ENCODE results near the gene LNPK. TPM values are rescaled to one million over a fixed set of nuclear protein-coding genes. Genes with fewer than 3 reads are reported as not detected.

LNPK gene
- total RNA-seq, 1 experiment from 2014 or later, result 10.3 TPM

- ChIA-PET CTCF (no interaction called here), POLR2A (no interaction called here)
- ATAC-seq, result no peak
- 0 out of 2 replicates have a peak overlapping the region, but pooled peaks have one; percentile 10 for H3K4me3 Mint-ChIP-seq
- H3K36me3 Mint-ChIP-seq, result no peaks in the 10 kb centered on the region
- DNase-seq (ENCODE audit: low spot score), result no peak
- TF ChIP-seq MXD4 (CRISPR knock-in tag; IDR thresholded peaks at IDR 0.05; ENCODE audit: borderline replicate concordance), result no peak
- no peak for TF ChIP-seq ZNF317 (CRISPR knock-in tag; IDR thresholded peaks at IDR 0.05; ENCODE audit: borderline replicate concordance, low read depth)
- no peak for TF ChIP-seq NR1H2 (CRISPR knock-in tag; IDR thresholded peaks at IDR 0.05)
- no peak for TF ChIP-seq CBFB (CRISPR knock-in tag; IDR thresholded peaks at IDR 0.05; ENCODE audit: low read depth)
- no peak for TF ChIP-seq E2F4 (CRISPR knock-in tag; IDR thresholded peaks at IDR 0.05; ENCODE audit: borderline replicate concordance, low read depth)
- TF ChIP-seq ZNF263 (CRISPR knock-in tag; IDR thresholded peaks at IDR 0.05; ENCODE audit: low read depth), result no peak
- no peak for TF ChIP-seq CTCF (IDR thresholded peaks at IDR 0.05)
- no peak for TF ChIP-seq RORB (CRISPR knock-in tag; IDR thresholded peaks at IDR 0.05)
- no peak for TF ChIP-seq PRRX2 (CRISPR knock-in tag; IDR thresholded peaks at IDR 0.05)
- TF ChIP-seq FOXJ3 (CRISPR knock-in tag; IDR thresholded peaks at IDR 0.05; ENCODE audit: borderline replicate concordance), result no peak
- no peak for TF ChIP-seq ATF2 (CRISPR knock-in tag; IDR thresholded peaks at IDR 0.05; ENCODE audit: borderline replicate concordance, low read depth)
- TF ChIP-seq IRF2 (CRISPR knock-in tag; IDR thresholded peaks at IDR 0.05; ENCODE audit: borderline replicate concordance, low read depth), result no peak
- no peak for TF ChIP-seq ZNF416 (CRISPR knock-in tag; IDR thresholded peaks at IDR 0.05)
- TF ChIP-seq ERG (CRISPR knock-in tag; IDR thresholded peaks at IDR 0.05), result no peak
- no peak for TF ChIP-seq TEAD1 (CRISPR knock-in tag; IDR thresholded peaks at IDR 0.05)
- TF ChIP-seq FOXP4 (CRISPR knock-in tag; IDR thresholded peaks at IDR 0.05), result no peak
- TF ChIP-seq OVOL2 (CRISPR knock-in tag; IDR thresholded peaks at IDR 0.05; ENCODE audit: borderline replicate concordance), result no peak
- TF ChIP-seq GTF2I (CRISPR knock-in tag; conservative IDR thresholded peaks at IDR 0.05), result no peak
- no peak for TF ChIP-seq TP53 (CRISPR knock-in tag; IDR thresholded peaks at IDR 0.05)
- peaks cover 14% of the 10 kb centered on the region for H3K4me1 Mint-ChIP-seq
- H3K9me3 Mint-ChIP-seq, result no peaks in the 10 kb centered on the region
- H3K27me3 Mint-ChIP-seq (ENCODE audit: low read depth), result peaks cover 21% of the 10 kb centered on the region
- no peak overlapping the region for H3K27ac Mint-ChIP-seq
These were observed 1.9 kb upstream of the LNPK start for GRCh38 chr2:176003958-176004357.

Measured in WTC11 (cell line).